ENCODE results near the gene SH2D2A.
"Not testable (repeated sequence)": the region's sequence is repeated elsewhere in the genome, so short reads cannot be mapped to it uniquely, and the experiment has no call there.

Gene SH2D2A

DNA sequence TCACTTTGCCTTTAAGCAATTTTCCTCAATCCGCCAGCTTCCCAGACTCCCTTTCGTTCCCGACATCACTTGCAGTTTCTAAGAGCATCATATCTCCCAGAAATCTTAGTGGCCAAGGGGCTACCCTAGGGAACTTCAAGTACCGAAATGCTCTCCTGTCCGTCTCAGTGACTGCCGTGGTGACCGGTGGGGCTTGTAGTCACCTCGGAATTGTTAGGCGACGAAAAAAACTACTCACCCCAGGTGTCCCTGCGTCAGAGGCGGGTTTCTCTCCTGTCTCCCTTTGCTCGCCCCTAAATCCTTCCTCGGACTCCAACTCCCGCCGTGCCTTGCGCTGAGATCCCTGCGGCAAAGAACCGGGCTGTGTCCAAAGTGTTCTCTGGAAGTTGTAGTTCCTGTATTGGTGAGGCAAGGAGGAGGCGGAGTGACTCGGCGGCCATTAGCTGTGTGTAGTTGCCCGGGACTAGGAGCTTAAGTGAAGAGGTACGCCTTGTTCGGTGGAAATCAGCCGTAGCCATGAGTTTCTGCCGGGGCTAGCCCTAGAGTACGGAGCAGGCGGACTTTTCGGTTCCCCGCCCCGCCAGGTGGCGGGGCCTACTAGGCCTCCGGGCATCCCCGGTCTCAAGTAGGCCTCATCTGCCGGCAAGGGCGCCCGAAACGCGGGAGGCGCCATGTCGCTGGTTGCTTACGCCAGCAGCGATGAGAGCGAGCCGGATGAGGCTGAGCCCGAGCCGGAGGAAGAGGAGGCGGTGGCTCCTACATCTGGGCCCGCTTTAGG lies 49.4 kb downstream of the SH2D2A start, which contains the start of gene PRCC:
Gene PRCC, plus strand, starts transcription at position 435 of the 778 bp plus-strand sequence. Its CDS starts 237 bp downstream, at position 672.
- DNase-seq = peak; percentile 96

- DNase-seq = no peak
Measured at GRCh38 chr1:156766298-156767100, 50.1 kb downstream of the SH2D2A start.

DNA sequence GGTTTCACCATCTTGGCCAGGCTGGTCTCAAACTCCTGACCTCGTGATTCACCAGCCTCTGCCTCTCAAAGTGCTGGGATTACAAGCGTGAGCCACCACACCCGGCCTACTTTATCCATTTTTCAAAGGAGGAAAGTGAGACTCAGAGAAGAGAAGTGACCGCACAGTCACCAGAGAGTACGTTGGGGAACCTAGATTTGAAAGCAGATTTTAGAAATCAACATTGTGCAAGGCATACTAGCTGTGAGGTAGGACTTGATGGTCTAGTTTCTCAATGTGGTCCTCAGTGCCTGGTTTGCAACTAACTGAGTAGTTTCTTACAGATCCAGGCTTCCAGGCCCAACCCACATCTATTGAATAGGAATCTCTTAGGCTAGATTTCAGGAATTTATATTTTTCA lies 51.0 kb downstream of the SH2D2A start:
- no peak for DNase-seq

GRCh38 chr1:156765136-156765535 lies 51.5 kb downstream of the SH2D2A start:
- DNase-seq = not testable (repeated sequence)

DNA sequence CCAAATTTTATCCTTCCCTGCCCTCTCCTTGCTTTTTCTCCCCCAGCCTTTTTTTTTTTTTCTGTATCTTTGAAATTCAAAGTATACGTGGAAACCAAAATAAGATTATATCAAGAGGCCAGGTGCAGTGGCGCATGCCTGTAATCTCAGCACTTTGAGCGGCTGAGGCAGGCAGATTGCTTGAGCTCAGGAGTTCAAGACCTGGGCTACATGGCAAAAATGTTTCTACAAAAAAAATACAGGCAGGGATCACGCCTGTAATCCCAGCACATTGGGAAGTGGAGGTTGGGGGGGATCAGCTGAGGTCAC lies 55.9 kb downstream of the SH2D2A start:
- no peak for DNase-seq

DNA sequence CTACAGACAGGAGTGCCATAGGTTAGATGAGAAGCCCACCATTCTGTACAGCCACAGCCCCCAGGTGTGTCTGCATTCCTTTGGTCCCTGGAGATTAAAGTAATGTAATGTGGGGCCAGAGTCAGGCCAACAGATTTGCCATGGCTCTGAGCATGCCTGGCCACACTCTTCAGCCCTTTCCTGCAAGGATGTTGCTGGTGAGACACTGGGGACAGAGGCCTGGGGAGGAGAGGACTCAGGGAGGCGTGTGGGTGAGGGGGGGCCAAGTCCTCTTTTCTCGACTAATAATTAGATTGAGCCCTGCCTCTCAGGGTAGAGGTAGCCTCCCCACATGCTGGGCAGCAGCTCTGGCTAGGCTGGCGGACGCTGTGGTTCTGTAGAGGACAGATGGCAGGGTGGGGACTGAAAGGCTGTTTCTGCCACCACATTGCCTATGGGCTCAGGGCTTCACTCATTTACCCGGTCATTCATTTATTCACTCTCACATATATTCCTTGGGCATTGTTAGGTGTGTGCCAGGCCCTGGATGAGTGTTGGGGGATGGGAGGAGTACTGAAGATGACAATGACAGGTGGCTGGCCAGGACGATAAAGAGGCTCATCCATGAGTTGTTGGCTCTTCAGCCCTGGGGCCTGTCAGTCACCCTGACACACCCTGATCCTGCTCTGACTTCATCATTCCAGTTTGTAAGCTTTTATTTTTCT lies 56.4 kb downstream of the SH2D2A start:
- DNase-seq = no peak

DNA sequence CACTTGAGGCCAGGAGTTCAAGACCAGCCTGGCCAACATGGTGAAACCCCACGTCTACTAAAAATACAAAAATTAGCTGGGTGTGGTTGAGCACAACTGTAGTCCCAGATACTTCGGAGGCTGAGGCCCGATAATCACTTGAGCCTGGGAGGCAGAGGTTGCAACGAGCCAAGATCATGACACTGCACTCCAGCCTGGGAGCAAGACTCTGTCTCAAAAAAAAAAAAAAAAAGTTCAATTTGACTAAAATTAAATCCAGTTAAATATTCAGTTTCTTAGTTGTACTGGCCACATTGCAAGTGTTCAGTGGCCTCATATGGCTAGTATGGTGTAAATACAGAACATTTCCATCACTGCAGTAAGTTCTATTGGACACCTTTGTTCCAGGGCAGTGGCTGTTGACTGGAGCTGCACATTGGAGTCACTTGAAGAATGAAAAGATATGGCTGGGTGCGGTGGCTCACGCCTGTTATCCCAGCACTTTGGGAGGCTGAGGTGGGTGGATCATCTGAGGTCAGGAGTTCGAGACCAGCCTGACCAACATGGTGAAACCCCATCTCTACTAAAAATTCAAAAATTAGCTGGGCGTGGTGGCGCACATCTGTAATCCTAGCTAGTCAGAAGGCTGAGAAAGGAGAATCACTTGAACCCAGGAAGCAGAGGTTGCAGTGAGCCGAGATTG lies 58.9 kb downstream of the SH2D2A start:
- not testable (repeated sequence) for DNase-seq

DNA sequence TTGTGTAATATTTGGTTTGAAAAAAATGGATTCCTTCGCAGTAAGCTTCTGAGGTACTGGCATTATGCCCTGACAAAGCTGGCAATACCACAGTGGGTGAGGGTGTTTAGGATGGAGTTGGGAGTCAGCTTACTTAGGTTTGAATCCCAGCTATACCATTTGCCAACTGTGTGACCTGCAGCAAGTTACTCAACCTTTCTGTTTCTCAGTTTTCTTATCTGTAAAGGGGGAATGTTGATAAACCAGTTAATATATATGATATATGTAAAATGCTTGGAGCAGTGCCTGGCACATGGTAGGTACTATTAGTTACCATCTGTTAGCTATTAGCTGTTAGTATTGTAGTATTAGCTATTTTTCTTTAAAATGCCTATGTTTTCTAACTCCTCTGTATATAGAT lies 60.3 kb downstream of the SH2D2A start:
- DNase-seq = no peak
